SK-N-MC (cell line): ENCODE data around the gene GRIA4.

Source experiments
- EZH2 ChIP-seq: fragments of 200-600 bp; sonication (generic); IDR thresholded peaks from one replicate; pipeline ENCODE4 v1.6.1; 2017; ENCODE audit warnings: antibody characterized with exemption
- FOXP2 ChIP-seq: optimal IDR thresholded peaks from 2 replicates; pipeline ENCODE3; 2011; ENCODE audit warnings: mild to moderate bottlenecking, moderate library complexity; ENCODE audit not compliant: insufficient read depth; ENCODE audit errors: extremely low read length, control extremely low read depth
- POLR2AphosphoS5 ChIP-seq: IDR thresholded peaks from 2 replicates; pipeline ENCODE4 v1.6.1; 2012; ENCODE audit warnings: mild to moderate bottlenecking, low read depth, low read length, borderline replicate concordance

DNA sequence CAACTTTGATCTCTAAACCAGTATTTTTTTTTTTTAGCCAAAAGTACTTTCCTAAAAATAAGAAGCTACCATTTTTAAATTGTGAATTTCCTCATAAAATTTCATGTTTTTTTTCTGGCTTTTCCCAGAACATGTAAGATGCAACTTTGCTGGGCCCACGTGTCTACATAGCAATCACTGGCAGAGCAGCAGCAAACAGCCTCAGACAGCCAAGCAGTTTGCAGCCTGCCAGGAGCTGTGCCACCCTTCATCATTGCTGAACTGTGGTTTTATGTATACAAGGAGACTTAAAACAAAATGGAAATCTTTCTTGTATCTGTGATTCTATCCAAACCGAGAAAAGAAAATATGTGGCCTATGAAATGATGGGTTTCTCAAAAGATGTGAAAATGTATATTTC, 110.2 kb downstream of the GRIA4 start:
- TF ChIP-seq POLR2AphosphoS5, result no peak
- no peak for TF ChIP-seq FOXP2
- TF ChIP-seq EZH2, result no peak
